Esophagus muscularis mucosa (tissue), 4 donors: ENCODE data around the gene GSTM3. TPM values are rescaled to one million over a fixed set of nuclear protein-coding genes. Genes with fewer than 3 reads are reported as not detected.
"Not testable (repeated sequence)": the region's sequence is repeated elsewhere in the genome, so short reads cannot be mapped to it uniquely, and the experiment has no call there.

Source experiments
- DNase-seq: peaks from one replicate; pipeline ENCODE4 v3.0.0-alpha.2; 2017; ENCODE audit errors: extremely low spot score
- H3K27ac ChIP-seq, 4 donors: fragments of 200-600 bp; sonication (generic); replicated peaks in 1 of 4; 1 replicate in 3 of 4; 2 replicates in 1 of 4; pipeline ENCODE4 v1.5.1; 2016 to 2019; ENCODE audit warnings: mild to moderate bottlenecking in 1 of 4
- H3K27me3 ChIP-seq, 4 donors: fragments of 200-600 bp; sonication (generic); one replicate each; pipeline versions ENCODE4 v1.5.1 to v1.6.0; 2016 to 2019
- H3K36me3 ChIP-seq, 4 donors: fragments of 200-600 bp; sonication (generic); one replicate each; pipeline ENCODE4 v1.5.1; 2016 to 2019
- H3K4me1 ChIP-seq, 4 donors: fragments of 200-600 bp; sonication (generic); one replicate each; pipeline ENCODE4 v1.5.1; 2016 to 2019
- H3K4me3 ChIP-seq, 4 donors: fragments of 200-600 bp; sonication (generic); 1 replicate in 2 of 4; 2 replicates in 2 of 4; pipeline ENCODE4 v1.5.1; 2016 to 2019; ENCODE audit warnings: mild to moderate bottlenecking in 4 of 4, moderate library complexity in 1 of 4
- H3K9me3 ChIP-seq, 4 donors: fragments of 200-600 bp; sonication (generic); 1 replicate in 3 of 4; 2 replicates in 1 of 4; pipeline ENCODE4 v1.5.1; 2016 to 2019
- CTCF ChIP-seq, 3 experiments: fragments of 200-600 bp in 2 of 3; fragments of 450-650 bp in 1 of 3; sonication (generic) in 2 of 3; IDR thresholded peaks; one replicate each; pipeline ENCODE4 v1.5.1; 2017 to 2019; ENCODE audit warnings: antibody characterized with exemption in 3 of 3, mild to moderate bottlenecking in 2 of 3, moderate library complexity in 1 of 3
- EP300 ChIP-seq: sonication (generic); formaldehyde crosslinking; IDR thresholded peaks from one replicate; pipeline ENCODE4 v1.6.1; 2017; ENCODE audit warnings: antibody characterized with exemption
- POLR2A ChIP-seq: fragments of 450-650 bp; IDR thresholded peaks from one replicate; pipeline ENCODE4 v1.6.1; 2017; ENCODE audit warnings: antibody characterized with exemption, moderate library complexity, mild to moderate bottlenecking, low read depth
- POLR2AphosphoS5 ChIP-seq, 2 donors: sonication (generic); formaldehyde crosslinking; IDR thresholded peaks; one replicate each; pipeline ENCODE4 v1.6.1; 2017; ENCODE audit warnings: antibody characterized with exemption in 2 of 2
- WGBS: methylation state at CpG from one replicate; pipeline ENCODE4 v1.1.5; 2018; 5-methylcytosine and 5-hydroxymethylcytosine counted together
- intact Hi-C: fragments of 100-400 bp; cut with DNase I; formaldehyde crosslinking; loops from one replicate; pipeline ENCODE4 v1.15.1; 2023
- total RNA-seq, 4 donors: library from RNA; depleted of rRNA; stranded (reverse); fragments of >200 nt; gene quantifications; one replicate each; pipeline versions ENCODE4 v1.1.0 to v1.2.1, GENCODE V29; 2016

GSTM3 gene
- total RNA-seq, 4 donors from 2014 or later, result 64.6 to 111 (median 76.9) TPM

GRCh38 chr1:109705411-109705810 is 35.4 kb downstream of the GSTM3 start:
- H3K27me3 ChIP-seq, result no peaks in the 10 kb centered on the region
- DNase-seq, result no peak
- no peak overlapping the region for H3K4me3 ChIP-seq
- WGBS, result 91% methylated on average over 3 of the region's 4 CpGs
- intact Hi-C loops, result no loop called here
- H3K36me3 ChIP-seq, result no peaks in the 10 kb centered on the region
- no peak overlapping the region for H3K27ac ChIP-seq
- H3K4me1 ChIP-seq, result no peaks in the 10 kb centered on the region
- TF ChIP-seq POLR2AphosphoS5 (IDR thresholded peaks at IDR 0.05) (no peak), CTCF (IDR thresholded peaks at IDR 0.05) (no peak), POLR2A (no peak), EP300 (no peak)
- H3K9me3 ChIP-seq, result no peaks in the 10 kb centered on the region

- DNase-seq, result no peak
- TF ChIP-seq POLR2A, result no peak
- TF ChIP-seq EP300, result no peak
- no peak for TF ChIP-seq POLR2AphosphoS5 (IDR thresholded peaks at IDR 0.05)
- TF ChIP-seq CTCF (IDR thresholded peaks at IDR 0.05), result no peak
- WGBS, result 73% methylated on average over 8 of the region's 8 CpGs
- H3K4me1 ChIP-seq, result no peaks in the 10 kb centered on the region
- H3K4me3 ChIP-seq, result no peak overlapping the region
- no peak overlapping the region for H3K27ac ChIP-seq
- intact Hi-C loops, result no loop called here
- H3K36me3 ChIP-seq, result no peaks in the 10 kb centered on the region
- H3K27me3 ChIP-seq, result no peaks in the 10 kb centered on the region
- no peaks in the 10 kb centered on the region for H3K9me3 ChIP-seq
Measured at GRCh38 chr1:109704173-109704572, 36.7 kb downstream of the GSTM3 start.

GRCh38 chr1:109702940-109703339 is 37.9 kb downstream of the GSTM3 start:
- H3K9me3 ChIP-seq, DNase-seq, H3K27me3 ChIP-seq, H3K27ac ChIP-seq, H3K36me3 ChIP-seq, H3K4me1 ChIP-seq, H3K4me3 ChIP-seq, intact Hi-C loops: not testable (repeated sequence)
- WGBS, result 100% methylated on average over 3 of the region's 3 CpGs

- not testable (repeated sequence) for H3K27ac ChIP-seq
Measured at GRCh38 chr1:109697861-109698260, 43.0 kb downstream of the GSTM3 start.

GRCh38 chr1:109697066-109697465 is 43.8 kb downstream of the GSTM3 start:
- intact Hi-C loops, result no loop called here
- Histone ChIP-seq H3K4me3 (no peak overlapping the region), H3K27me3 (no peaks in the 10 kb centered on the region), H3K9me3 (no peaks in the 10 kb centered on the region), H3K36me3 (no peaks in the 10 kb centered on the region), H3K4me1 (no peaks in the 10 kb centered on the region), H3K27ac (no peak overlapping the region)
- DNase-seq, result no peak
- WGBS, result no CpG with 5 or more reads among the region's 4 CpGs
- TF ChIP-seq CTCF (IDR thresholded peaks at IDR 0.05) (no peak), POLR2AphosphoS5 (IDR thresholded peaks at IDR 0.05) (no peak), EP300 (no peak), POLR2A (no peak)

More at GRCh38 chr1:109697861-109698260, 43.0 kb downstream of the GSTM3 start:
- WGBS, result no CpG with 5 or more reads among the region's 4 CpGs
- H3K9me3 ChIP-seq, intact Hi-C loops, H3K36me3 ChIP-seq, H3K4me3 ChIP-seq, DNase-seq, H3K4me1 ChIP-seq, H3K27me3 ChIP-seq: not testable (repeated sequence)

- WGBS, result no CpG with 5 or more reads among the region's 3 CpGs
- intact Hi-C loops, result not testable (repeated sequence)
Measured at GRCh38 chr1:109695138-109695537, 45.7 kb downstream of the GSTM3 start.

GRCh38 chr1:109694400-109694799 is 46.4 kb downstream of the GSTM3 start:
- WGBS, result no CpG with 5 or more reads among the region's 5 CpGs

More at GRCh38 chr1:109695138-109695537, 45.7 kb downstream of the GSTM3 start:
- not testable (repeated sequence) for H3K9me3 ChIP-seq, H3K4me3 ChIP-seq, H3K27ac ChIP-seq, H3K4me1 ChIP-seq, H3K36me3 ChIP-seq, DNase-seq, H3K27me3 ChIP-seq

More at GRCh38 chr1:109694400-109694799, 46.4 kb downstream of the GSTM3 start:
- DNase-seq, H3K9me3 ChIP-seq, H3K27me3 ChIP-seq, H3K4me3 ChIP-seq, H3K4me1 ChIP-seq, H3K27ac ChIP-seq, H3K36me3 ChIP-seq, intact Hi-C loops: not testable (repeated sequence)
